ENCODE measurements around the gene PARP14. TPM values are rescaled to one million over a fixed set of nuclear protein-coding genes. Genes with fewer than 3 reads are reported as not detected.
"Not testable (repeated sequence)": the region's sequence is repeated elsewhere in the genome, so short reads cannot be mapped to it uniquely, and the experiment has no call there.

PARP14 gene
- total and polyA plus RNA-seq, 7 donors: 2.2 to 10.0 (median 6.0) TPM

DNA sequence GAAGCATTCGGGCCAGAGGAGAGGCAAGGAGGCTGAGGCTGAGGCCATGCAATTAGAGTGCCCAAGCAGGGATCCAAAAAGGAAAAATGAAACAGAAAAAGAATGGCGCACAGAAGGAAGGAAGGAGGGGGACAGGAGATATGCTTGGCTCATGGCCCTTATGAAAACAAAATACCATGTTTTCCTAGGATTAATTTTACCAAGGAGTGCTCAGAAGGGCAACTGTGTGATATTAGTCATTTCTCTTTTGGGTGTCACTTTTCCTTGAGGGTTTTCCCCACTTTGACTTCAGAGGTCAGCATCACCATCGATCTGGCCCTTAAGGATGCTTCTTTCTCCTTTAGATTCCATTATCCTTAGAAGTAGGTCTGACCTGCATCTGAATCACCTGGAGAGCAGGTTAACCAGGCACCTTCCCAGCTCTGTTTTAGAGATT lies 1.4 kb downstream of the PARP14 start:
- intact Hi-C loops (cut with DNase I): loop anchor here in 1 of 2 donors (10.0 kb wide), 1 partner anchor 1137 kb away; the partner anchor contains the start of gene POLQ
- Histone ChIP-seq H3K4me1 (no peaks in the 10 kb centered on the region), H3K36me3 (ENCODE audit: insufficient read depth in 1 of 2, low read depth in 1 of 2) (peaks cover 0 to 18% of the 10 kb centered on the region in 2 donors), H3K9me3 (no peaks in the 10 kb centered on the region), H3K27me3 (ENCODE audit: insufficient read depth in 3 of 3, low read length in 2 of 3) (no peaks in the 10 kb centered on the region), H3K4me3 (peak overlapping the region; percentile 78), H3K27ac (peak overlapping the region; percentile 74)
- ATAC-seq: no peak
- 77 to 81% (median 78%) methylated on average over 3 of the region's 3 CpGs for WGBS, 3 donors
- TF ChIP-seq, protein P1, sequence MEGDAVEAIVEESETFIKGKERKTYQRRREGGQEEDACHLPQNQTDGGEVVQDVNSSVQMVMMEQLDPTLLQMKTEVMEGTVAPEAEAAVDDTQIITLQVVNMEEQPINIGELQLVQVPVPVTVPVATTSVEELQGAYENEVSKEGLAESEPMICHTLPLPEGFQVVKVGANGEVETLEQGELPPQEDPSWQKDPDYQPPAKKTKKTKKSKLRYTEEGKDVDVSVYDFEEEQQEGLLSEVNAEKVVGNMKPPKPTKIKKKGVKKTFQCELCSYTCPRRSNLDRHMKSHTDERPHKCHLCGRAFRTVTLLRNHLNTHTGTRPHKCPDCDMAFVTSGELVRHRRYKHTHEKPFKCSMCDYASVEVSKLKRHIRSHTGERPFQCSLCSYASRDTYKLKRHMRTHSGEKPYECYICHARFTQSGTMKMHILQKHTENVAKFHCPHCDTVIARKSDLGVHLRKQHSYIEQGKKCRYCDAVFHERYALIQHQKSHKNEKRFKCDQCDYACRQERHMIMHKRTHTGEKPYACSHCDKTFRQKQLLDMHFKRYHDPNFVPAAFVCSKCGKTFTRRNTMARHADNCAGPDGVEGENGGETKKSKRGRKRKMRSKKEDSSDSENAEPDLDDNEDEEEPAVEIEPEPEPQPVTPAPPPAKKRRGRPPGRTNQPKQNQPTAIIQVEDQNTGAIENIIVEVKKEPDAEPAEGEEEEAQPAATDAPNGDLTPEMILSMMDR (IDR thresholded peaks at IDR 0.05): no peak
- no peak for DNase-seq

DNA sequence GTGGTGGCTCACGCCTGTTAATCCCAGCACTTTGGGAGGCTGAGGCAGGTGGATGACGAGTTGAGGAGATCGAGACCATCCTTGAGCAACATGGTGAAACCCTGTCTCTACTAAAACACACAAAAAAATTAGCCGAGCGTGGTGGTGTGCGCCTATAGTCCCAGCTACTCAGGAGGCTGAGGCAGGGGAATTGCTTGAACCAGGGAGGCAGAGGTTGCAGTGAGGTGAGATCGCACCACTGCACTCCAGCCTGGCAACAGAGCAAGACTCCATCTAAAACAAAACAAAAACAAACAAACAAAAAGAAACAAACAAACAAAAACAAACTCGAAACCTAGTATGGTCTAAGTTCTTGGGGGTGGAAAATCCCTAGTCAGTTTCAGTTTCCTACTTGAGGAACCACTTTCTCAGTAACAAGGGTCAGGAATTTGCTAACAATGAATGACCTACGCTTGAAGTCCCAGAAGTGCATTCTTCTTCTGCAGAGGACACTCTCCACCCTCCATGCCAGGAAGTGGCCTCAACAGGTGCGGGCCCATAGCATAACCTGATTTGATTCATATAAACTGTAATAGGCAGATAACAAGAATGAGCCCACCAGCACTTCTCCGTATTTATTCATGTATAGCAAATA lies 2.3 kb downstream of the PARP14 start:
- DNase-seq; H3K27ac ChIP-seq; H3K27me3 ChIP-seq (ENCODE audit: insufficient read depth in 3 of 3, low read length in 2 of 3); H3K9me3 ChIP-seq; H3K4me1 ChIP-seq; ATAC-seq: not testable (repeated sequence)
- H3K4me3 ChIP-seq: peak overlapping the region; percentile 78
- WGBS, 3 donors: 80 to 89% (median 84%) methylated on average over 11 of the region's 11 CpGs
- intact Hi-C loops (cut with DNase I): loop anchor here in 1 of 2 donors (10.0 kb wide), 1 partner anchor 1138 kb away; the partner anchor contains the start of gene POLQ
- peaks cover 2 to 18% of the 10 kb centered on the region in 2 donors for H3K36me3 ChIP-seq (ENCODE audit: insufficient read depth in 1 of 2, low read depth in 1 of 2)

DNA sequence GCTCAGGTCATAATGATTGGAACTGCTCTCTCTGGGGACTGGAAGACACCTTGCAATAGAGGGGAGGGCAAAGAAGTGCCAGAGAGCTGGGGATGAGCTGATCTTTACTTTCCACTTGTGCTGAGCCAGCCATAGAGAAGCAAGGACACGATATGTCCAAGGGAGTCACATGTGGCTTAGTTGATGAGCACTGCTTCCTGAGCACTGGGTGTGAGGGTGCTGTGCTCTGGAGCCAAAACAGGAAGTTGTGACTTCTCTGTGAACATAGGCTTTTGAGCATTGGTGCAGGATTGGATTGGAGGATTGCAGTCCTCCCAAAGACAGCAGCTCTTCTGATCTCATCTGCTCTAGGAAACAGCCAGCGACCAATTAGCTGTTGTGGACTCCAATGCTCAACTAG lies 6.7 kb downstream of the PARP14 start:
- H3K9me3 ChIP-seq: no peaks in the 10 kb centered on the region
- H3K36me3 ChIP-seq (ENCODE audit: insufficient read depth in 1 of 2, low read depth in 1 of 2): peaks cover 2 to 35% of the 10 kb centered on the region in 2 donors
- H3K4me1 ChIP-seq: no peaks in the 10 kb centered on the region
- no peaks in the 10 kb centered on the region for H3K27me3 ChIP-seq (ENCODE audit: insufficient read depth in 3 of 3, low read length in 2 of 3)
- DNase-seq (no peak), ATAC-seq (no peak)
- 83 to 89% (median 83%) methylated on average over 2 of the region's 2 CpGs for WGBS, 3 donors
- H3K27ac ChIP-seq: no peak overlapping the region
- intact Hi-C loops (cut with DNase I): loop anchor here in 1 of 2 donors (10.0 kb wide), 1 partner anchor 1142 kb away; the partner anchor contains the start of gene POLQ
- no peak overlapping the region for H3K4me3 ChIP-seq
- TF ChIP-seq, protein P1 (IDR thresholded peaks at IDR 0.05): no peak

DNA sequence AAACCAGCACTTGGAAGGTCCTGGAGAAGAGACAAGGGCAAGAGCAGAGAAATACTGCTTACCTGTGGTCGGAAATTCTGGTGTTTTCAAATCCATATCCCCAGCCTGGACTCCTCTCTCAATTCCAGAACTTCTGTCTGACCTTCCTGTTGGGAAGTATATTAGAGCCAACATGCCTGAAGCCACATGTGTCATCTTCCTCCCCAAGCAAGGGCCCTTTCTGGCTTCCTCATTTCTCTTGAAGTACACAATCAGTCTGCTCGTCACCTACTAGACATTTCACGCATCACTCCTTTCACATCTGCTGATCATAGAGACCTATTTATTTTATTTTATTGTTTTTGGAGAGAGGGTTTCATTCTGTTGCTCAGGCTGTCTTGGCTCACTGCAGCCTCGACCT lies 8.4 kb downstream of the PARP14 start:
- ATAC-seq: no peak
- no peaks in the 10 kb centered on the region for H3K9me3 ChIP-seq
- no peaks in the 10 kb centered on the region for H3K27me3 ChIP-seq (ENCODE audit: insufficient read depth in 3 of 3, low read length in 2 of 3)
- DNase-seq: no peak
- TF ChIP-seq, protein P1 (IDR thresholded peaks at IDR 0.05): no peak
- intact Hi-C loops (cut with DNase I): loop anchor here in 1 of 2 donors (10.0 kb wide), 1 partner anchor 1144 kb away; the partner anchor contains the start of gene POLQ
- H3K36me3 ChIP-seq (ENCODE audit: insufficient read depth in 1 of 2, low read depth in 1 of 2): peaks cover 4 to 50% of the 10 kb centered on the region in 2 donors
- H3K4me1 ChIP-seq: no peaks in the 10 kb centered on the region
- H3K4me3 ChIP-seq: no peak overlapping the region
- H3K27ac ChIP-seq: no peak overlapping the region
- 76 to 87% (median 81%) methylated on average over 4 of the region's 4 CpGs for WGBS, 3 donors

DNA sequence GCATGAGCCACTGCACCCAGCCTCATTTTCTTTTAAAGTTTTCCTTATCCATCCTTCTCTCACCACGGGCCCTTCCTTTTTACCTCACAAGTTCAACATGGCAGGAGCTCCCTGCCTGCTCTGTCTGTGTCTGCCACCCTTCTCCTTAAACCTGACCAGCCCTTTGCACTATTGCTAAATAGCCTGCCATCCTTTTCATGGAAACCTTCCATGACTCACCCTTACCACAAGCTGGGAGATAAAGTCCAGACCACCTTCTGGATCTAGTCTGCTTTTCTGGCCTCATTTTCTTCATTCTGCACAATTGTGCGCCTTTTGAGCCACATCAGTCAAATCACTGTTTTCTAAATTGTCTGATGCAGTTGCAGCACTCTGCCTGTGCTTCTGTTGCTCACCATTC lies 8.9 kb downstream of the PARP14 start:
- Histone ChIP-seq H3K4me3 (no peak overlapping the region), H3K36me3 (ENCODE audit: insufficient read depth in 1 of 2, low read depth in 1 of 2) (peaks cover 5 to 56% of the 10 kb centered on the region in 2 donors), H3K27me3 (ENCODE audit: insufficient read depth in 3 of 3, low read length in 2 of 3) (no peaks in the 10 kb centered on the region), H3K27ac (no peak overlapping the region), H3K4me1 (no peaks in the 10 kb centered on the region), H3K9me3 (no peaks in the 10 kb centered on the region)
- intact Hi-C loops (cut with DNase I): loop anchor here in 1 of 2 donors (10.0 kb wide), 1 partner anchor 1145 kb away; the partner anchor contains the start of gene POLQ
- ATAC-seq (no peak), DNase-seq (no peak)
- TF ChIP-seq, protein P1 (IDR thresholded peaks at IDR 0.05): no peak
- WGBS, 3 donors: 93 to 95% (median 93%) methylated on average over 2 of the region's 2 CpGs
